ENCODE results near the gene ASB18.

The ASB18 gene

DNA sequence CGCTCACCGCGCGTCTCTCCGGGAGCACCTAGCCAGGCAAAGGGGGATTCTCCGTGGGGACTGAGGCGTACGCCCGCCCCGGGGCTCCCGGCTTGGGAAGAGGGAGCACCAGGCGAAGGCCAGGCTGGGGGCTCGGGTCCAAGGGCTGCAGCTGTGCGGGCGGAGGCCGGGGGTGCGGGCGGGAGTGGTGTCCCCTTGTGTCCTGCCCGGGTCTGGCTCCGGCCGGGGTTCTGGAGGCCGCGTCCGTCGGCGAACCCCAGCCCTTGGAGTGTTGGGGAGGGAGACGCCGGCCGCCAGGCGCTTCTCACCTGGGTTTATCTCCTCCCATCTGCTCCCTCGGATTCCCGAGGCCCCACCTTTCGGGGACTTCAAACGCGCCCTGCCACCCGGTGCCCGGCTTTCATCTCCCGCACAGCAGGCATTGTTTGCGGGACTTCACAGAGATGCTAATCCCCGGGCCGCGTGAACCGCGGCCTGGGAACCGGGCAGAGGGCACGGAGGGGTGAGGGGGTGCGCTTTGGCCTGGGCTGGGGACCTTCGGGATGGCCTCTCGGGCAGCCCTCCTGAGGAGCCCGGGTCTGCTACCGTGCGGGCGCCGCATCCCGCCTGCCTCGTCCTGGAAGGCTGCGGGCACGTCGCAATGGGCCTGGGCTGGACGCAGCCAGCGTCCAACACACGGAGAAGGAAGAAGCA, 91.0 kb downstream of the ASB18 start:
- Histone ChIP-seq H3K4me1 (ENCODE audit: control insufficient read depth, insufficient read depth, low read length) (peaks cover 3% of the 10 kb centered on the region), H3K9me3 (ENCODE audit: control insufficient read depth, insufficient read depth, low read depth, low read length) (no peaks in the 10 kb centered on the region), H3K27ac (ENCODE audit: extremely low read depth, low read depth, low read length) (no peak overlapping the region), H3K36me3 (ENCODE audit: control insufficient read depth in 2 of 2, insufficient read depth in 1 of 2, low read length in 2 of 2) (peaks cover 0 to 11% of the 10 kb centered on the region in 2 experiments; a peak in 1 of 3 replicates), H3K4me3 (ENCODE audit: low read depth, low read length) (no peak overlapping the region)
- POLR2A ChIA-PET = no interaction called here
- no peak for TF ChIP-seq ZNF24 (tag by site-specific recombination; IDR thresholded peaks at IDR 0.05)
- no peak for TF ChIP-seq ZSCAN23 (tag by site-specific recombination; IDR thresholded peaks at IDR 0.05)
- no peak for TF ChIP-seq ZNF174 (tag by site-specific recombination; IDR thresholded peaks at IDR 0.05)
- TF ChIP-seq ZNF623 (tag by site-specific recombination; IDR thresholded peaks at IDR 0.05) = no peak
- no peak for TF ChIP-seq ZNF223 (tag by site-specific recombination; IDR thresholded peaks at IDR 0.05)
- TF ChIP-seq ZNF366 (tag by site-specific recombination; conservative IDR thresholded peaks at IDR 0.05) = no peak
- no peak for TF ChIP-seq SCRT1 (tag by site-specific recombination; IDR thresholded peaks at IDR 0.05; ENCODE audit: borderline replicate concordance)
- no peak for TF ChIP-seq MEIS1 (CRISPR knock-in tag; IDR thresholded peaks at IDR 0.05; ENCODE audit: borderline replicate concordance)
- no peak for TF ChIP-seq ZNF654 (tag by site-specific recombination; IDR thresholded peaks at IDR 0.05; ENCODE audit: low read depth)
- no peak for TF ChIP-seq ZNF350 (tag by site-specific recombination; IDR thresholded peaks at IDR 0.05)
- TF ChIP-seq ZXDB (tag by site-specific recombination; IDR thresholded peaks at IDR 0.05) = no peak
- no peak for TF ChIP-seq ZNF146 (tag by site-specific recombination; IDR thresholded peaks at IDR 0.05)
- TF ChIP-seq ZNF449 (tag by site-specific recombination; IDR thresholded peaks at IDR 0.05) = no peak
- no peak for TF ChIP-seq EGR2 (tag by site-specific recombination; IDR thresholded peaks at IDR 0.05; ENCODE audit: low read depth)
- TF ChIP-seq ZNF585B (tag by site-specific recombination; IDR thresholded peaks at IDR 0.05) = no peak
- TF ChIP-seq, protein P1, sequence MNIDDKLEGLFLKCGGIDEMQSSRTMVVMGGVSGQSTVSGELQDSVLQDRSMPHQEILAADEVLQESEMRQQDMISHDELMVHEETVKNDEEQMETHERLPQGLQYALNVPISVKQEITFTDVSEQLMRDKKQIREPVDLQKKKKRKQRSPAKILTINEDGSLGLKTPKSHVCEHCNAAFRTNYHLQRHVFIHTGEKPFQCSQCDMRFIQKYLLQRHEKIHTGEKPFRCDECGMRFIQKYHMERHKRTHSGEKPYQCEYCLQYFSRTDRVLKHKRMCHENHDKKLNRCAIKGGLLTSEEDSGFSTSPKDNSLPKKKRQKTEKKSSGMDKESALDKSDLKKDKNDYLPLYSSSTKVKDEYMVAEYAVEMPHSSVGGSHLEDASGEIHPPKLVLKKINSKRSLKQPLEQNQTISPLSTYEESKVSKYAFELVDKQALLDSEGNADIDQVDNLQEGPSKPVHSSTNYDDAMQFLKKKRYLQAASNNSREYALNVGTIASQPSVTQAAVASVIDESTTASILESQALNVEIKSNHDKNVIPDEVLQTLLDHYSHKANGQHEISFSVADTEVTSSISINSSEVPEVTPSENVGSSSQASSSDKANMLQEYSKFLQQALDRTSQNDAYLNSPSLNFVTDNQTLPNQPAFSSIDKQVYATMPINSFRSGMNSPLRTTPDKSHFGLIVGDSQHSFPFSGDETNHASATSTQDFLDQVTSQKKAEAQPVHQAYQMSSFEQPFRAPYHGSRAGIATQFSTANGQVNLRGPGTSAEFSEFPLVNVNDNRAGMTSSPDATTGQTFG (tag by site-specific recombination; IDR thresholded peaks at IDR 0.05; ENCODE audit: borderline replicate concordance) = no peak
- TF ChIP-seq, protein P2, sequence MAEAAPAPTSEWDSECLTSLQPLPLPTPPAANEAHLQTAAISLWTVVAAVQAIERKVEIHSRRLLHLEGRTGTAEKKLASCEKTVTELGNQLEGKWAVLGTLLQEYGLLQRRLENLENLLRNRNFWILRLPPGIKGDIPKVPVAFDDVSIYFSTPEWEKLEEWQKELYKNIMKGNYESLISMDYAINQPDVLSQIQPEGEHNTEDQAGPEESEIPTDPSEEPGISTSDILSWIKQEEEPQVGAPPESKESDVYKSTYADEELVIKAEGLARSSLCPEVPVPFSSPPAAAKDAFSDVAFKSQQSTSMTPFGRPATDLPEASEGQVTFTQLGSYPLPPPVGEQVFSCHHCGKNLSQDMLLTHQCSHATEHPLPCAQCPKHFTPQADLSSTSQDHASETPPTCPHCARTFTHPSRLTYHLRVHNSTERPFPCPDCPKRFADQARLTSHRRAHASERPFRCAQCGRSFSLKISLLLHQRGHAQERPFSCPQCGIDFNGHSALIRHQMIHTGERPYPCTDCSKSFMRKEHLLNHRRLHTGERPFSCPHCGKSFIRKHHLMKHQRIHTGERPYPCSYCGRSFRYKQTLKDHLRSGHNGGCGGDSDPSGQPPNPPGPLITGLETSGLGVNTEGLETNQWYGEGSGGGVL (tag by site-specific recombination; IDR thresholded peaks at IDR 0.05) = no peak
- TF ChIP-seq ZNF558 (tag by site-specific recombination; IDR thresholded peaks at IDR 0.05) = no peak
- CTCF ChIA-PET = interaction anchor here (0.5 kb wide), 1 partner anchor 12 kb away, joined by 3 read pairs; no protein-coding TSS in a partner anchor

- TF ChIP-seq, protein P3, sequence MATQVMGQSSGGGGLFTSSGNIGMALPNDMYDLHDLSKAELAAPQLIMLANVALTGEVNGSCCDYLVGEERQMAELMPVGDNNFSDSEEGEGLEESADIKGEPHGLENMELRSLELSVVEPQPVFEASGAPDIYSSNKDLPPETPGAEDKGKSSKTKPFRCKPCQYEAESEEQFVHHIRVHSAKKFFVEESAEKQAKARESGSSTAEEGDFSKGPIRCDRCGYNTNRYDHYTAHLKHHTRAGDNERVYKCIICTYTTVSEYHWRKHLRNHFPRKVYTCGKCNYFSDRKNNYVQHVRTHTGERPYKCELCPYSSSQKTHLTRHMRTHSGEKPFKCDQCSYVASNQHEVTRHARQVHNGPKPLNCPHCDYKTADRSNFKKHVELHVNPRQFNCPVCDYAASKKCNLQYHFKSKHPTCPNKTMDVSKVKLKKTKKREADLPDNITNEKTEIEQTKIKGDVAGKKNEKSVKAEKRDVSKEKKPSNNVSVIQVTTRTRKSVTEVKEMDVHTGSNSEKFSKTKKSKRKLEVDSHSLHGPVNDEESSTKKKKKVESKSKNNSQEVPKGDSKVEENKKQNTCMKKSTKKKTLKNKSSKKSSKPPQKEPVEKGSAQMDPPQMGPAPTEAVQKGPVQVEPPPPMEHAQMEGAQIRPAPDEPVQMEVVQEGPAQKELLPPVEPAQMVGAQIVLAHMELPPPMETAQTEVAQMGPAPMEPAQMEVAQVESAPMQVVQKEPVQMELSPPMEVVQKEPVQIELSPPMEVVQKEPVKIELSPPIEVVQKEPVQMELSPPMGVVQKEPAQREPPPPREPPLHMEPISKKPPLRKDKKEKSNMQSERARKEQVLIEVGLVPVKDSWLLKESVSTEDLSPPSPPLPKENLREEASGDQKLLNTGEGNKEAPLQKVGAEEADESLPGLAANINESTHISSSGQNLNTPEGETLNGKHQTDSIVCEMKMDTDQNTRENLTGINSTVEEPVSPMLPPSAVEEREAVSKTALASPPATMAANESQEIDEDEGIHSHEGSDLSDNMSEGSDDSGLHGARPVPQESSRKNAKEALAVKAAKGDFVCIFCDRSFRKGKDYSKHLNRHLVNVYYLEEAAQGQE (tag by site-specific recombination; IDR thresholded peaks at IDR 0.05) = no peak
- no peak for TF ChIP-seq PBX3 (CRISPR knock-in tag; IDR thresholded peaks at IDR 0.05)
- Histone ChIP-seq H3K9me3 (ENCODE audit: control insufficient read depth, insufficient read depth, low read depth, low read length) (no peaks in the 10 kb centered on the region), H3K4me3 (ENCODE audit: low read depth, low read length) (no peak overlapping the region), H3K27ac (ENCODE audit: extremely low read depth, low read depth, low read length) (no peak overlapping the region), H3K4me1 (ENCODE audit: control insufficient read depth, insufficient read depth, low read length) (peaks cover 3% of the 10 kb centered on the region), H3K36me3 (ENCODE audit: control insufficient read depth in 2 of 2, insufficient read depth in 1 of 2, low read length in 2 of 2) (peaks cover 0 to 11% of the 10 kb centered on the region in 2 experiments; a peak in 1 of 3 replicates)
- ChIA-PET CTCF (interaction anchor here (0.7 to 2.2 kb wide), 3 partner anchors 8 to 407 kb away, joined by 3 to 13 read pairs (median 8); no protein-coding TSS in a partner anchor), POLR2A (no interaction called here)
These were observed 91.8 kb downstream of the ASB18 start for GRCh38 chr2:236172255-236173035.
